GM18858 (cell line): ENCODE measurements around the gene TRIM37.
"Not testable (repeated sequence)": the region's sequence is repeated elsewhere in the genome, so short reads cannot be mapped to it uniquely, and the experiment has no call there.

Experiments
- ATAC-seq: cut with Tn5 transposase; IDR thresholded peaks from one replicate; pipeline ENCODE4 v1.9.1; 2021; ENCODE audit not compliant: unreplicated experiment

The TRIM37 gene

GRCh38 chr17:59115474-59115873, 8.8 kb upstream of the TRIM37 start:
- no peak for ATAC-seq

- no peak for ATAC-seq
Observed at GRCh38 chr17:59111539-59111938, 4.9 kb upstream of the TRIM37 start.

- ATAC-seq: no peak
Observed at GRCh38 chr17:59110973-59111372, 4.3 kb upstream of the TRIM37 start.

- no peak for ATAC-seq
Observed at GRCh38 chr17:59108400-59109102, 1.9 kb upstream of the TRIM37 start.

GRCh38 chr17:59107306-59107670, 608 bp upstream of the TRIM37 start:
- no peak for ATAC-seq

- no peak for ATAC-seq
Observed at GRCh38 chr17:59105852-59106462, 723 bp downstream of the TRIM37 start.

GRCh38 chr17:59101178-59101577, 5.5 kb downstream of the TRIM37 start:
- no peak for ATAC-seq

GRCh38 chr17:59097876-59098275, 8.8 kb downstream of the TRIM37 start:
- ATAC-seq: no peak

- ATAC-seq: no peak
Observed at GRCh38 chr17:59094861-59095530, 11.7 kb downstream of the TRIM37 start.

- ATAC-seq: no peak
Observed at GRCh38 chr17:59093702-59094231, 12.9 kb downstream of the TRIM37 start.

GRCh38 chr17:59093145-59093701, 13.5 kb downstream of the TRIM37 start:
- ATAC-seq: no peak

- ATAC-seq: not testable (repeated sequence)
Observed at GRCh38 chr17:59090593-59090992, 16.1 kb downstream of the TRIM37 start.

GRCh38 chr17:59084154-59084553, 22.5 kb downstream of the TRIM37 start:
- ATAC-seq: no peak

GRCh38 chr17:59074494-59074893, 32.2 kb downstream of the TRIM37 start:
- ATAC-seq: no peak

GRCh38 chr17:59073972-59074371, 32.7 kb downstream of the TRIM37 start:
- no peak for ATAC-seq

GRCh38 chr17:59069856-59070255, 36.8 kb downstream of the TRIM37 start:
- no peak for ATAC-seq

GRCh38 chr17:59067756-59068155, 38.9 kb downstream of the TRIM37 start:
- no peak for ATAC-seq

- ATAC-seq: no peak
Observed at GRCh38 chr17:59067340-59067739, 39.3 kb downstream of the TRIM37 start.

GRCh38 chr17:59062509-59062908, 44.2 kb downstream of the TRIM37 start:
- no peak for ATAC-seq

GRCh38 chr17:59056857-59057256, 49.8 kb downstream of the TRIM37 start:
- ATAC-seq: no peak

- ATAC-seq: no peak
Observed at GRCh38 chr17:59049798-59050197, 56.9 kb downstream of the TRIM37 start.

GRCh38 chr17:59047616-59048015, 59.1 kb downstream of the TRIM37 start:
- ATAC-seq: no peak
